HG03025 (cell line): ENCODE measurements around the gene CFAP157.

Experiments
- ATAC-seq: cut with Tn5 transposase; IDR thresholded peaks from one replicate; pipeline ENCODE4 v1.9.1; 2021; ENCODE audit warnings: mild to moderate bottlenecking, moderate library complexity; ENCODE audit not compliant: unreplicated experiment, low FRiP score

The CFAP157 gene

DNA sequence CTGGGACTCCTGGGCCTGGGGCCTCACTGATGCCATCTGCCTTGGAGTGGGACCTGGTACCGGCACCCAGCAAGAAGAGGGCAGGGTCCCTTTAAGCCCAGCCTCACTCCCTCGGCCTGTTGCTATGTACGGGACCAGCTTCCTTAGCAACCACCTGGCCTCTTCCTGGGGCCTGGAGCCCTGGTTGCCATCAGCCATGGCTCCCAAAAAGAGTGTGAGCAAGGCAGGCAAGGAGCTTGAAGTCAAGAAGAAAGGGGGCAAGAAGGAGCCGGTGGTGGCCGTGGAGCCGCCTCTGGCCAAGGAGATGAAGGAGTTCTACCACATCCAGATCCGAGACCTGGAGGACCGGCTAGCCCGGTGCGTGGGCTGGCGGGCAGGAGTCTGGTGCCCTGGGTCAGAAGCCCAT, at the start of gene CFAP157:
TSS of gene CFAP157 (plus strand) at position 153 of the 406 bp plus-strand sequence. CDS start at position 197, 44 bp downstream.
- no peak for ATAC-seq

- no peak for ATAC-seq
Measured at GRCh38 chr9:127658428-127658827, 48.4 kb upstream of the CFAP157 start.

- ATAC-seq: no peak
Measured at GRCh38 chr9:127660886-127661741, 45.7 kb upstream of the CFAP157 start.

GRCh38 chr9:127662617-127663016, 44.2 kb upstream of the CFAP157 start:
- no peak for ATAC-seq

GRCh38 chr9:127664324-127664677, 42.5 kb upstream of the CFAP157 start:
- ATAC-seq: no peak

GRCh38 chr9:127664678-127665507, 41.9 kb upstream of the CFAP157 start:
- no peak for ATAC-seq

- ATAC-seq: no peak
Measured at GRCh38 chr9:127667127-127667844, 39.5 kb upstream of the CFAP157 start.

DNA sequence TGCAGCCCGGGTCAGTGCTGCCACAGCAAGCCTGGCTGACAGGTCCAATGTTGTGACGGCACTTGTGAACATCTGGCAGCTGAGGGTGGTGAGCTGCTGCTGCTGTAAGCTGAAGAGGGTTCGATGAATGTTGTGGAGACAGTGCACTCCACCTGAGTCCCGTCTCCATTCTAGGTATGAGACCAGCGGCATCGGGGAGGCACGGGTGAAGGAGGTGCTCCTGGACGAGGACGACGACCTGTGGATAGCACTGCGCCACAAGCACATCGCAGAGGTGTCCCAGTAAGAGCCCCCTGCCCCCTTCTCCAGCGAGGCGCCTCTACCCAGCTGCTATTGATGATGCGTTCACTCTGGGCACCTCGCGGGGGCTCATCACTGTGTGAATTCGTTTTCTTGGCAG, 38.9 kb upstream of the CFAP157 start:
- no peak for ATAC-seq

GRCh38 chr9:127673234-127673633, 33.6 kb upstream of the CFAP157 start:
- ATAC-seq: no peak

DNA sequence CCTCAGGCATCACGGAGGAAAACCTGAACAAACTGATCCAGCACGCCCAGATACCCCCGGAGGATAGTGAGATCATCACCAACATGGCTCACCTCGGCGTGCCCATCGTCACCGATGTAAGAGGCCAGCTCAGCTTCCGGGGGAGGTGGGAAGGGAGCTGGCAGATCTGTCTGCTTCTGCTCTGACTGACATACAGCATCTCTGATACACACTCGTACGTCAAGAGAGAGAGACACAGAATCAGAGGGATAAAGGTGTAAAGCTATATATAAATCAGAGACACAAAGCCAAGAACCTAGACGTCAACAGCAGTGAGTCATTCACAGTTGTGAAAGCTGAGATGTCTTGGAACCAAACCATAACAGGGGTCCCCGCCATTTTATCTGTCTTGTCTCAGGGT, 30.1 kb upstream of the CFAP157 start:
- ATAC-seq: no peak

DNA sequence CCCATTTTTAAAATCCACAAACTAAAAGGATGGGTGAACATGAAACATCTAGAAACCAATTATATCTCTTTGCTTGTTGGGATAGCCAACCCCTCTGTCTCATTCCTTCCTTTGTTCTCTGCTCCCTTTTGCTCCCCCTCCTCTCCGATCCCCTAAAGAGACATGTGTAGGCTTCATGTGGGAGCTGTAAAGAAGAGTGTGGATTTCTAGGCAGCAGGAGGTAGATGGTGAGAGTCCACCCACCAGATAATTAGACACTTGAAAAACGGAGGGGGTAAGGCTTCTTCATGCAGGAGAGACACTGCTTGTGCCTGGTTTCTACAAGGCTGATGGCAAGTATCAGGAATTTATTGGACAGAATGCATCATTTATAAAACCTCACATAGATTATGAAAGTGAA, 27.3 kb upstream of the CFAP157 start:
- ATAC-seq: no peak

DNA sequence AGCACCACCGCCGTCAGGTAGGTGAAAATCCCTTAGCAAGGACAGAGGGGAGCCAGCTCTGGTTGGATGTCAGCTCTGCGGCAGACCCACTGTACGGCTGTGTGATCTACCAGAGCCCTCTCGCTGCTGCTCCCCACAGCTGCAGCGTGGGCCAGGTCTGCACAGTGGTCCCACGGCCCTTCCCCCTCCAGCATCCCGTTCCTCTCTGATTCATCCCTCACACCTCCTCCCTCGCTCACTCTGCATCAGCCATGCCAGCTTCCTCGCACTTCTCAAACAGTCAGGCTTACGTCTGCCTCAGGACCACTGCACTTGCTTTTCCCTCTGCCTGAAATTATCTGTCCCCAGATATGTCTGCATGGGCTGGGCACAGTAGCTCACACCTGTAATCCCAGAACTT, 26.6 kb upstream of the CFAP157 start:
- no peak for ATAC-seq

GRCh38 chr9:127680846-127681245, 25.9 kb upstream of the CFAP157 start:
- no peak for ATAC-seq

- no peak for ATAC-seq
Measured at GRCh38 chr9:127682351-127683136, 24.2 kb upstream of the CFAP157 start.

DNA sequence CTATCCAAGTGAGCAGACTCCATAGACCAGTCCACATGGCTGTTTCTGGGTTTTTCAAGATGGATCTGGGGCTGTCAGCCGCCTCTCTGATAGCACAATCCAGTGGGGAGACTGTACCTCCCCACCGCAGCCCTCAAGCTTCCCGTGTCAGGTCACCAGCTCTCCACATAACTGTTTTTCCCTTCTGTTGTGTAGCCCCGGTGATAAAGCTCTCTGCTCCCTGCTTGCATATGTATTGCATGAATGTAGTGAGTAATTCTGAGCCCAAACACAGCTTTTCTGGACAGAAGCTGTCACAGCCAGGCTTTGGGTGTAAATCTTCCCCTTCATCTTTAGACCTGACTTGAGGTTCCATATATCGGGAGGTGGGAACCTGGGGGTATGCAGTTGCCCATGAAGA, 23.1 kb upstream of the CFAP157 start:
- no peak for ATAC-seq

GRCh38 chr9:127684576-127684975, 22.2 kb upstream of the CFAP157 start:
- ATAC-seq: no peak

GRCh38 chr9:127686461-127687393, 20.1 kb upstream of the CFAP157 start:
- no peak for ATAC-seq

DNA sequence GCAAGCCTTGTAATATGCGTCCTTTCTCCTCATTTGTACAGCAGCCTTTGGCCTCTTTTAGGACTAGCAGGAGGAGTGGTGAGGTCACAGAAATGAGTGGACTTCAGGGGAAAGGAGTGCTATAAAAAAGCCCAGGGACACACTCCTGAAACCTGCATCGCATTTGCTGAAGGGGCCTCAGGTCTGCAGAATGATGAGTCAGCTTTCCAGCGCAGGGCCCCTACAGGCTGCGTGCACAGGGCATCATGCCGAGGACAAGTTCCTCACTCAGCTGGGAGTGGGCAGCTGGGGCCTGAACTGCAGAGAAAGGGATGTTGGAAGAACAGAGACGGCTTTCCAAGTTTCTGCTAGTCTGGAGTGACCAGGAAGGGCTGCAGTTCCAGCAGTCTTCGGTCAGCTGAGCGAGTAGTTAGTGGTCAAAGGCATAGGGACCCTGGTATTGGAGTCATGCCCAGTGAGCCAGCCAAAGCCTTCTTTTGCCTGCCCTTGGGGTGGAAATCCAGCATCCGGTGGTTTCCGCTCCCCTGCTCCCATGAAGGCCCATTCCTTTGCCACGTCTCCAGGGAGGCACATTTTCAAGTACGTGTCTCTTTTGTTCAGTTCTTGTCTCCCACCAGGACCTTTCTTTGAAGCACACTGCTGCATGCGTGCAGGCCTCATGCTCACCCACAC, 17.3 kb upstream of the CFAP157 start:
- no peak for ATAC-seq

DNA sequence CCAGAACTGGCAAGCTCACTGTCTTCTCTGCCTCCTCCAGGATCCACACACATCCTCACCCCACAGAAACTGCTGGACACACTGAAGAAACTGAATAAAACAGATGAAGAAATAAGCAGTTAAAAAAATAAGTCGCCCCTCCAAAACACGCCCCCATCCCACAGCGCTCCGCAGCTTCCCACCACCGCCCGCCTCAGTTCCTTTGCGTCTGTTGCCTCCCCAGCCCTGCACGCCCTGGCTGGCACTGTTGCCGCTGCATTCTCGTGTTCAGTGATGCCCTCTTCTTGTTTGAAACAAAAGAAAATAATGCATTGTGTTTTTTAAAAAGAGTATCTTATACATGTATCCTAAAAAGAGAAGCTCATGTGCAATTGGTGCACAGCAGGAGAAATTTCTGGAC, 16.1 kb upstream of the CFAP157 start:
- ATAC-seq: no peak
